ENCODE data around the gene FREM1.

DNA sequence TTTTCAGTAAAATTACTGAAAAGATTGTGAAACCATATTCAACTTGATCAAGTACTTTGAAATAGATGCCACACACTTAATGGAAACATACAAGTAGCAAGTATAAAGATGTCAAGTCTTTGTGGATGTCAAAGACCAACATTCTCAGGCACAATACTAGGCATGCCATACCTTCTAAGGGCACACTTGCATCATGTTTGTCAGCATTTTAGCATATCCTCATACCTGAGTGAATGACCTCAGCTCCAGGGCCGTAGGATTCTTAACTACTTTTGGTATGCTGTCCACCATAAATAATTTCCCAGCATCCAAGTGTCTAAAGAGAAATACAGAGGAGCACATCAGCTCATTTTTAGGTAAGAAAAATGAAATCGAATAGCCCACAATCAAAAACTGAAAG, 86.4 kb downstream of the FREM1 start:
- TF ChIP-seq, protein P1, sequence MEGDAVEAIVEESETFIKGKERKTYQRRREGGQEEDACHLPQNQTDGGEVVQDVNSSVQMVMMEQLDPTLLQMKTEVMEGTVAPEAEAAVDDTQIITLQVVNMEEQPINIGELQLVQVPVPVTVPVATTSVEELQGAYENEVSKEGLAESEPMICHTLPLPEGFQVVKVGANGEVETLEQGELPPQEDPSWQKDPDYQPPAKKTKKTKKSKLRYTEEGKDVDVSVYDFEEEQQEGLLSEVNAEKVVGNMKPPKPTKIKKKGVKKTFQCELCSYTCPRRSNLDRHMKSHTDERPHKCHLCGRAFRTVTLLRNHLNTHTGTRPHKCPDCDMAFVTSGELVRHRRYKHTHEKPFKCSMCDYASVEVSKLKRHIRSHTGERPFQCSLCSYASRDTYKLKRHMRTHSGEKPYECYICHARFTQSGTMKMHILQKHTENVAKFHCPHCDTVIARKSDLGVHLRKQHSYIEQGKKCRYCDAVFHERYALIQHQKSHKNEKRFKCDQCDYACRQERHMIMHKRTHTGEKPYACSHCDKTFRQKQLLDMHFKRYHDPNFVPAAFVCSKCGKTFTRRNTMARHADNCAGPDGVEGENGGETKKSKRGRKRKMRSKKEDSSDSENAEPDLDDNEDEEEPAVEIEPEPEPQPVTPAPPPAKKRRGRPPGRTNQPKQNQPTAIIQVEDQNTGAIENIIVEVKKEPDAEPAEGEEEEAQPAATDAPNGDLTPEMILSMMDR (IDR thresholded peaks at IDR 0.05 in 8 of 11, conservative IDR thresholded peaks at IDR 0.05 in 3 of 11), result no peak
- TF ChIP-seq POLR2A (IDR thresholded peaks at IDR 0.05) (no peak), POLR2AphosphoS5 (IDR thresholded peaks at IDR 0.05) (no peak)

All from spleen (tissue), 7 donors.